ENCODE measurements around the gene TET3.
"Not testable (repeated sequence)": the region's sequence is repeated elsewhere in the genome, so short reads cannot be mapped to it uniquely, and the experiment has no call there.

The TET3 gene
- 26.3 to 140 (median 57.4) reads per million in 18 experiments for total RNA-seq

DNA sequence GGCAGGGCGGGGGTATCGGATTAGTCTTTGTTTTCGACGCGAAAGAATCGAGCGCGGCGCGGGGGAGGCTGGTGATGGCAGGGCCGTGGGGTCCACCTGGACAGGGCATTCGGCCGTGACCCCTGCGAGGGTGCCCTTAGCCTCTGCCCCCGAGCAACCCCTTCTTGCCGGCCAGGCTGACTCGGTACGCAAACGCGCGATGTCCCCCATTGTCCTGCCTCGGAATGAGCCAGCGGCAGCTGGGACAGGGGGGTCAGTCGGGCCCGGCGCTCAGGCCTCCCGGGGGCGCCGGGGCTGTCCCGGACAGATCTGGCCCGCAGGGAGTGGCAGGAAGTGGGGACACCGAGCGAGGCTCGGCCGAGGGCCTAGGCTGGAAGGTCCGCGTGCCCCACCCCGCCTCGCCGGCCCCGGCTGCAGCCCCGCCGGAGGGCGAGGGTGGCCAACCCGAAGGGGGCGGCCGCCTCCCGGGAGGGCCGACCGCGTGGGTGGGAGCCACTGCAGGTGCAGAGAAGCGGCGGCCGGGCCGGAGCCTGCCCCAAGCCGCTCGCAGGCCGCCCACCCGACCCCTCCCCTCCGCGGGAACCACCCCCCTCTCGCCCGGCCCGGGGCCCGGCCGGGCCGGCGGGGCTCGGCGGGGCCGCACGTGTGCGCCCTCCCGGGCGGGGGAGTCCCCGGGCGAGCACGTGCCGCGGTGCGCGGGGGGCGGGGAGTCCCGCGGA lies at the start of gene TET3:
Gene TET3 (plus strand): TSS at position 708 of the 719 bp plus-strand sequence. CDS start 1,494 bp downstream, outside the sequence.
- DNase-seq, result peak; percentile 29 to 51

DNA sequence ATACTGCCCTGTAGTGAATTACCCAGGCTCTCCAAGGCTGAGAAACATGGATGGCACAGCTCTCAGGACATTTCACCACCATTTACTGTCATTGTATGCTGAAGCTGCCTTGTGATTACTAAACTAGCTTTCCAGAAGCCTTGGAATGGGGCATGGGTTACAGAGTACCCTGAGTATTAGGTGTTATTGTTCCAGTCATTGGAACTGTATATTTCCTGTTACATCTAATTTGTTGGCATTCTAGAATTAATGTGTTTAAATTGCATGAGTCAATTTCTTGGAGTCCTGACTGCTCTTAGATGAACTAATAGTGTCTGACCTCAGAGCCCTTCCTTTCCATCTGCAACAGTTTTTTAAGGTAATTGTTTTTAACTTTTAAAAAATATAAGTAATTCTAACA lies 49.1 kb upstream of the TET3 start:
- no peak for DNase-seq

- DNase-seq, result peak in 1 of 2 donors; percentile 20
Measured at GRCh38 chr2:73937103-73937885, 47.4 kb upstream of the TET3 start.

DNA sequence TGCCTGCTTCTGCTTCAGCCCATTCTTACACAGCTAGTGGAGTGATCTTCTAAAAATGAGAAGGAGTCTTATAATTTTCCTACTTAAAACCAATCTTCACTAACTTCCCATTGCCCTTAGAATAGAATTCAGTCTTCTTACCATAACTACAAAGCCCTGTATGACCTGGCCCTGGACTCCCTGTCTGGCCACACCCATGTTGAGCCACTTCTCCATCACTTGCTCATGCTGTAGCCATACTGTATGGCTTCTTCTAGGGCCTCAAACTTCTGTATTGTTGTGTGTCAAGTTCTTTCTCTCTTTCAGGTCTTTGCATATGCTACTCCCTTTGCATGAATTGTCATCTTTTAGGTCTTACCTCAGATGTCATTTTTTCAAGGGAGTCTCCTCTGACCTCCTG lies 46.8 kb upstream of the TET3 start:
- DNase-seq, result peak; percentile 36 to 42

DNA sequence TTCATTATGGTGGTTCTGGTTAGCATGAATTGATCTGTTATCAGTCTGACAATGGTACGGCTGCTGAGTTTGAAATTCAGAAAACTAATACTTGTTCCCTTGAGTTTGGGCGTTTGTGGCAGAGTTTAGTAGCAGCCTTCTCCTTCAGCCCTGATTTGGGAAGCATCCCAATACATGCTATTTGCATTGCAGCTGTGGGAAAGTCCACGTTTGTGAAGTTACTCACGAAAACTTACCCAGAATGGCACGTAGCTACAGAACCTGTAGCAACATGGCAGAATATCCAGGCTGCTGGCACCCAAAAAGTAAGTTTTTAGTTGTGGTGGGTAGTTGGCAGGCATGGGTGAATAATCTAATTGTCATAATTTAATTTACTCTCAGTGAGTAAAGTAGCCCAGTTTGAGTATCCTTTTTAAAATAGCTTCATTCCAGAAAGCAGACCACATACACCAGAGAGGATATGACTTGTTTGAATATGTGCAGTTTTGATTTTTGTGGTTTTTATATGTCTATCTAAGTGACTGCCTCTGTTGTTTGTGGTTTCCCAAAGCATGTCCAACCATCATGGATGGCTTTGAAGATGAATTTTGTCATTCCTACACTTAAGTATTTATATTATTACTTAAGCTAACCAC lies 45.9 kb upstream of the TET3 start:
- DNase-seq, result no peak

DNA sequence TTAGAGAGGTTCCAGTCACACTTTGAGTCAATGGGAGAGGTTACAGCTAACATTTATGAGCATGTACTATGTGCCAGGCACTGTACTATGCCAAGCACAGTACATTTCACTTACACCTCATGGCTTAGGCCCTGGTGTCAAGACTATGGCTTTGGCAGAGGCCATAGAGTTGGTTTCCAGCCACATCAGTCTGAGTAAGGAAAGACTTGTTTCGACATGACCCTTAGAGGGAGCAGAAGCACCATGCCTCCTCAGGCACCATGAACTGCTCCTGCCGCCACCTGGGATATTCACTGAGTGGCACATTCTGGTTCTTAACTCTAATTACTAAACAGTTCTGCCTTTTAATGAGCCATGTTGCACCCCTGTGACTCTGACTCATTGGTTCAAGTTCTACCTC lies 45.3 kb upstream of the TET3 start:
- peak in 1 of 2 donors; percentile 20 for DNase-seq

GRCh38 chr2:73940066-73940465 lies 44.6 kb upstream of the TET3 start:
- not testable (repeated sequence) for DNase-seq

GRCh38 chr2:73942664-73943063 lies 42.0 kb upstream of the TET3 start:
- DNase-seq, result no peak

DNA sequence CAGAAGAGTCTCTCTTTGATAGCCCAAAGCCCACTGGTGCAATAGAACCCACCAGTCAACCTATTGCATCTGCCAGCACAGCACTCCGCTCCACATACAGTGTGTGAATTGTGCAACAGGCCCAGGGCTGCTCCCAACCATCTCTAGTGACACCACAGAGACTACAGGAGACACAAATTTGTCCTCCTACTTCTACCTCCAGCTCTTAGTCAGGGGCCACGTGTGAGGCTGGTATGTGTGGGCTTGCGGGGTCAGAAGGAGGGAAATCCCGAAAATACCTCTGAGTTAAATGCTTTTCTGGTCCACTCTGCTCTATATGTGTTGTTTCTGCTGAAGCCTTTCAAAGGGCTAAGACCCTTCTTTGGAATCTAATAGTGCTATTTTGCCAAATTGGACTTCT lies 40.0 kb upstream of the TET3 start:
- peak in 1 of 2 donors; percentile 4 for DNase-seq

DNA sequence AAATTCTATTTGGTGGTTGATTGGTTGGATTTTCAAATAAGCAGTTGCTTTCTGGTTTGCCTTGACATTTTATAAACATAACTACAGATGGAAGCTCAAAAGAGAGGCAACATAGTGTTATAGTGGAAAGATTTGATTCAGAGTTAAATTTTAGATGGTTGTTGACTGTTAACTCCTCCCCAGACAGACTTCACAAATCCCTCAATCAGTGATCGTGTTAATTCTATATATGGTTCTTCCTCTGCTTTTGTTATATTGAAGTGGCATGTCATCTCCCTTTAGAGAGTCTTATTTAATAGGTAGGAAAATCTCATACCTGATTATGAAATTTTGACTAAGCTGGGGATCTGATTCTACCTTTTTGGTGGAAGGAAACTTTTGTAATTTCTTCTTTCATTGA lies 38.5 kb upstream of the TET3 start:
- DNase-seq, result no peak

GRCh38 chr2:73946666-73947065 lies 38.0 kb upstream of the TET3 start:
- no peak for DNase-seq

DNA sequence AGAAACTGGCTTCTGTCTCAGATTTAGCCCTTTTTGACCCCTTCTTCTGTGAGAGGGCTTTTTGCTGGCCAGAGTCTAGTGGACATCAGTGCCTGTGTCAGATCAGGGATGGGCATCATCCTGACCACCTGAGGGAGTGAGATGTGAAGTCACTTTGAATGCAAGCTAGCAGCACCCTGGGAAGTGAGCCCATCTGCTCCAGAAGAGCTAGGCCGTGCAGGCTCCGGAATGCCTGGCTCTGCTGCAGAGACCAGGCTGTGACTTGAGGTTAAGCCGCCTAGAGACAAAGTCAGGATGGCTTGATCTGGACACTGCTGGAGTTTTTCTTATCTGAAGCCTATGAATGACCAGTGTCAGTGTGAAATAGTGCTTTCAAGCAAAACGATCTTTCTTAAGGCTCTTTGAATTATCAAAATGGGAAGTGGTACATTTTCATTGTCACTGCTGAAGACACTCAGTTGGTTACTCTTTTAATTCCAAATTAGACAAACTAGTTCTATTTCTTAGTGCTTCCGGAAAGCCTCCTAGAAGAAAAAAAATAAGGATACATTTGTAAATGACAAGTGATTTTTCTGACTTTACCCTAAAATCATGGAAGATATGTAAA lies 37.2 kb upstream of the TET3 start:
- peak in 1 of 2 donors; percentile 43 for DNase-seq

GRCh38 chr2:73949802-73950201 lies 34.9 kb upstream of the TET3 start:
- DNase-seq, result no peak

- peak; percentile 86 to 89 for DNase-seq
Measured at GRCh38 chr2:73952499-73953446, 31.9 kb upstream of the TET3 start.

DNA sequence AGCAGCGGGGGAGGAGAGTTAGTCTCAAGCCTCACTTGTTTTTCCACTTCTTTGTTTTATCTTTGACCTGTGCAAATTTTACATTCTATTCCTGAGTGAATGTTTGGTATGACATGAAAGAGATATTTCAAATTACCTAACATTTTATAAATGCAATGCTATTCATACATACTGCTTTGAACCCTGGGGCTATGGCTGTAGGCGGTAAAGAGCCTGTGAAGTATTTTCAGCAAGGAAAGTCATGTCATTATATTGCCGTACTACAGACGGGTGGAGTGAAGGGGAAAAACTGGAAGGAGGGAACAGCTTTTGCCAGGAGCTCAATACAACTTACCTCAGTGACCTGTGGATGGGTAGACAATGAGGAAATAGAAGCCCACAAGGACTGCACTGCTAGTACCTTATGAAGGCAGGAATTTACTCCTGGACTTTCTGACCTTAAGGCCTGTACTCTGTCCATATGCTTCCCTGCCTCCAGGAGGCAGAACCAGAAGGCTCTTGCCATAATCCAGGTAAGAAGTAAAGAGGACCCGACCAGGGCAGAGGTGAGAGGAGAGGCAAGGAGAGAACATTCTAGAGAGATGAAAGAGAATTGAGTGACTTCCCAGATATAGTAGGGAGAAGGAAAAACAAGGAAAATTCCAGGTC lies 28.4 kb upstream of the TET3 start:
- no peak for DNase-seq

DNA sequence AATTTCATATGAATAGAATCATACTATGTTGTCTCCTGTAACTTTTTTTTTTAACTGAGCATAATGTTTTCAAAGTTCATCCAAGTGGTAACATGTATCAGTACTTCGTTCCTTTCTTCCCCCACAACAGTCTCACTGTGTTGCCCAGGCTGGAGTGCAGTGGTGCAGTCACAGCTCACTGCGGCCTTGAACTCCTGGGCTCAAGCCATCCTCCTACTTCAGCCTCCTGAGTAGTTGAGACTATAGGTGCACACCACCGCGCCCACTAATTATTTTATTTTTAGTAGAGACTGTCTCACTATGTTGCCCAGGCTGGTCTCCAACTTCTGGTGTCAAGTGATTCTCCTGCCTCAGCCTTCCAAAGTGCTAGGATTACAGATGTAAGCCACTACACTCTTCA lies 23.4 kb upstream of the TET3 start:
- no peak for DNase-seq

DNA sequence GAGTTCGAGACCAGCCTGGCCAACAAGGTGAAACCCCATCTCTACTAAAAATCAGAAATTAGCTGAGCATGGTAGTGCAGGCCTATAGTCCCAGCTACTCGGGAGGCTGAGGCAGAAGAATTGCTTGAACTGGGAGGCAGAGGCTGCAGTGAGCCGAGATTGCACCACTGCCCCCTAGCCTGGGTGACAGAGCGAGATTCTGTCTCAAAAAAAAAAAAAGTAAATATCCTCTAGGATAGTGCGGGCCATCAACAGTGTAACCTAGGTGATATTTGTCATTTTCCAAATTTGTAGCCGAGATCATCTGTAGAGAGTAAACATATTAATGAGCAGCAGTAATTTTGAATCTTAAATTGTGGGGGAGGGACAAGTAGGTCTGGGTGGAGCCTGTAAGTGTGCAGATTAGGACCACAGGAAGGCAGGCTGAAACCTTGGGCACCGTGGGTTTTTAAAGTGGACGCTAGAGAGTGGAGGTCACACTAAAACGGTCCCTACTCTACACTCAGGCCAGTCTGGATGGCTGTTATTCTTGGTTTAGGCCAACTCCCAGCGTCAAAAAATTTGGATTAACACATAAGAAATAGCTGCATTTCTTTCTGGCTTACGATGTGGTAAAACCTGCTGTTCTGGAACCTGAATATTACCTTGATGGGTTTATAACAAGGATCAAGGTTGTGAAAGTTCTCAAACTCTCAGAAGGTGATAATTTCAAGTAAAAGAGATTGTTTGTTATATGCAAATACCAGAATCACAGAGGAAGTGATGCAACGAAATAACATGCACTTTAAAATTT lies 22.7 kb upstream of the TET3 start:
- DNase-seq, result no peak

GRCh38 chr2:73962798-73963197 lies 21.9 kb upstream of the TET3 start:
- no peak for DNase-seq

- DNase-seq, result peak; percentile 14 to 30
Measured at GRCh38 chr2:73963385-73964120, 21.2 kb upstream of the TET3 start.

DNA sequence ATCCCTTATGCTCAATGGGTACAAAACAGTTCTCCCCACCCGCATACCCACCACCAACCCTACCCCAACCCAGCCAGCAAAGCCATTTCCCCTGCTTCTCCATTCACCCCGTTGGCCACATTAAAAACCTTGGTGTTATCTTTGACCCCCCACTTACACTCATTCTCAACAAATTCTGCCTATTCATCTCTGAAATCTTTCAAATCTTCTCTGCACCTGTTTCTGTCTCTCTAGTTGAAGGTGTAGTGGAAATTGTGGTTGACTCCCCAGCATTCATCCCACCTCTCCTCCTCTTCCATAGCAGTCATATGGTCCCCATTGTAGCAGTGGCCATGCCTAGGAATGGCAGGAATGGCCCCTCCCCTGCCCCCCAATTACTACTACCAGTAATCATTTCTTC lies 20.5 kb upstream of the TET3 start:
- no peak for DNase-seq
